ENCODE data around the gene SH3GL2.
"Not testable (repeated sequence)": the region's sequence is repeated elsewhere in the genome, so short reads cannot be mapped to it uniquely, and the experiment has no call there.

SH3GL2 gene

GRCh38 chr9:17742067-17742466 lies 163.2 kb downstream of the SH3GL2 start:
- in situ Hi-C loops (cut with MboI; ENCODE audit: low sequenced_read_pairs) = no loop called here

DNA sequence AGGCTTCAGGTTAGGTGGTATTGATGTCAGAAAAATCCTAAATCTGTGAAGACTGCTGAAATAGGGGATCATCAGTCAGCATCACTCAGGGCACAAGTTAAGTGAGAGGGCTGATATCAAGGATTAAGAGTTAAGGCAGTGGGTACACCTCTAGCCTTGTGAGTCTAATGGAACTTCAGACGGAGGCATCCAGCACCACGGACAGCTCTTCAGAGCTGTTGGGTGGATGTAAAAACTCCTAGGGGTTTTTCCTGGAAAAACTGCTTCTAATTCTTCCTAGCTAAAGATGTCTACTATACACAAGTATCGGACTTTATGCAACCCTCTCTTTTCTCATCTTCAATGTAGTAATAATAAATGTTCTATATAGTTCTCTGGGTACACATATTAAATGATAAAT lies 165.9 kb downstream of the SH3GL2 start:
- in situ Hi-C loops (cut with MboI; ENCODE audit: low sequenced_read_pairs) = no loop called here

DNA sequence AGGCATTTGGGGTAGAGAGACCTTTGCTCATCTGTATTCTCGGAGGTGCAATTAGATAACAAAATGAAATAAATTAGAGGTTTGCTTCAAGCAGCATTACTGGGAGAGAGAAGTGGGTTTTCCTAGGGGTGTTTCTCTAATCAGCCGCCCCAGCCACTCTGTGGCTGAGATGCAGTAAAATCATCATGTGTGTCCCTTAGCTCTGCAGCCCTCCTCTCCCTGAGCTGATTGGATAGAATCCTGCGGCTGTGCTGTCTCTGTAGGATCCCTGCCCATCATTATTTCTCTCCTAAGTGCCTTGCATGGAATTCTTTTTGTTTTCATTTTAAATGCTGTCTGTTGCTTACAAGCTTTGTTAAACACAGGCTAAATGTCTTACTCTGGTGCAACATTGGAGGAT lies 171.4 kb downstream of the SH3GL2 start:
- in situ Hi-C loops (cut with MboI; ENCODE audit: low sequenced_read_pairs) = no loop called here

DNA sequence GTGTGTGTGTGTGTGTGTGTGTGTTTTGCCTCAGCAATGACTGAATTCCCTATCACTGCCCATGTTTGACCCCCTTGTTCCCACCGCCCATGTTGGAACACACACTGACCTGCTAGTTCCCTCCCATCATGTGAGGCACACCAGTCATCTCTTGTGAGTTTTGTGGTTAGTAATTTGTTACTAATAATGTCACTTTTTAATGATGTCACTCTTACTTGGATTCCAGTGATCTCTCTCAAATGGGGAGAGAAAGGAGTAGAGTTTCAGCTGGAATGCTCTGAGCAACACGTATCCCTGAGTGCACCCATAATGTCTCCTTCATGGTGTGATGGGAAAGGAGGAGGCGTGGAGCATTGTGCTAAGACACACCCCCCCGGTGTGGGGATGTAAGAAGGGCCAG lies 172.6 kb downstream of the SH3GL2 start:
- in situ Hi-C loops (cut with MboI; ENCODE audit: low sequenced_read_pairs) = no loop called here

DNA sequence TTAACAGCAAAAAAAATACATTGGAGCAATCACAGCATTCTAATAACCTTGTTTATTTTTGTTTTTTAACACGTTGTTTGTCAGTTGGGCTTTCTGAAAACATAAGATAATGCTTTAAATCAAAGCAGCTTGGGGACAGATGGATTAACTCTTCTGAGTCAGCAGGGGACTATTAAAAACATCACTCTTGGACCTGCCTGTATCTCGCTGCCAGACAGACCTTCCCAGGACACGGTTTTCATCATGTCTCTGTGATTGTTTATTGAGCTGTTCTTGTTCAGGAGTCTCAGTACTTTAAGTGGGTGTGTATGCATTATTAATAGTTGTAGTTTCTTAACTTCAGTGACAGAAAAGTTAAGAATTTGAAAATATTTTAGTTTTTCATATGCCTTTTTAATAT lies 173.2 kb downstream of the SH3GL2 start:
- in situ Hi-C loops (cut with MboI; ENCODE audit: low sequenced_read_pairs) = no loop called here

GRCh38 chr9:17757816-17758215 lies 178.9 kb downstream of the SH3GL2 start:
- in situ Hi-C loops (cut with MboI; ENCODE audit: low sequenced_read_pairs) = no loop called here

DNA sequence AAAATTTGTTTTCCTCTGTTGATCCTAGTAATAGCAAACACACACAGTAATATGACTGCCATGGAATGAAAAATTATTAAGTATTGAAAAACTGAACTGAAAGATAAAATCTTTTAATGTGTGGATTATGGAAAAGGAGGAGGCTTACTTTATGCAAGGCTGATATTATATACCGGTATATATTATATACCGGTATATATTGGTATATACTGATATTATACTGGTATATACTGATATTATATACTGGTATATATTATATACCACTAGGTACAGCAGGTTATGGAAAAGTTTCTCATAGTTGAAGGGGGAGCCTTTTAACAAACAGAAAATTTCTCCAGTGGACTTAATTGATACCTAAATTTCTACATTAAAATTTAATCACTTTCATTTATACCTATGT lies 181.4 kb downstream of the SH3GL2 start:
- in situ Hi-C loops (cut with MboI; ENCODE audit: low sequenced_read_pairs) = no loop called here

DNA sequence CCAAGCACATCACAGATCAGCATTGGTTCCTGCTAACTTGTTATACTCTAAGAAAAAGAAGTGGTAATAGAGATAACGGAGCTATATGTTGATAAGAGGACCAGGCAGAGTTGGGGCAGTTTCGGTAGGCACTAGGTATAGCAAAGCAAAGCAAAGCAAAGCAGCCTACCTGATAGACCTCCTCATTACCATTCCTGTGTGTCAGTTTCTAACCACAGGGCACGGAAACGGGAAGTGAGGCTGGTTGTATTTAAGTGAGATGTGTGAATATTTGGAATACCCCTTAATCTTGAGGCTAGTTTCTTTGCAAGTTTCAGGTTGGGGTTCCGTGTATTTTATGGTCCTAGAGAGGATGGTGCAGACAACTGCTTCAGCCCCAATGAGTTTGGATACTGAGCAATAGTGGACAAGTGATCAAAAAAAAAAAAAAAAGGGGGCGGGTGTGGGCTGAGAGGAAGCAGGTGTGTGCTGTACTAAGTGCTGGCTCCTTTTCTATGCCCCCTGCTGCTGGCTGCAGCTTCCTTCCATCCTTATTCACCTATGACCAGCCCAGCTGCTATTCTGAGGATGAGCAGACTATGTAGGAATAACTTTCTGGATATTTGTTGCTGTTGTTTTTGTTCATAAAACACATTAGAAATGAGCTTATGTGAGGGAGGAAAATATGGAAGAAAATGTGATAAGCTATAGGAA lies 183.3 kb downstream of the SH3GL2 start:
- in situ Hi-C loops (cut with MboI; ENCODE audit: low sequenced_read_pairs) = no loop called here

GRCh38 chr9:17764306-17764705 lies 185.4 kb downstream of the SH3GL2 start:
- in situ Hi-C loops (cut with MboI; ENCODE audit: low sequenced_read_pairs) = no loop called here

DNA sequence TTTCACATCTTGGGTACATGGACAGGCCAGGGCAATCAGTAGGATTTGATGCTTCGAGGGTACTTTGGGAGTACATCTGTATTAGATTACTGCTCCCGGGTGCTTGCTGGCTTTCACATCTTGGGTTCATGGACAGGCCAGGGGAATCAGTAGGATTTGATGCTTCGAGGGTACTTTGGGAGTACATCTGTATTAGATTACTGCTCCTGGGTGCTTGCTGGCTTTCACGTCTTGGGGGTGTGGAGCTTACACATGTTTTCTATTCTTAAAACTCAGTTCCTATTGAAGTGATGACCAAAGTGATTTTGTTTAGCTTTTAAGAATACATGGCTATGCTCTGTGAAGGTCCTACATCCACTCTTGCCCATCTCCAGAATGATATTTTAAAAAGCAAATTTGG lies 186.3 kb downstream of the SH3GL2 start:
- in situ Hi-C loops (cut with MboI; ENCODE audit: low sequenced_read_pairs) = not testable (repeated sequence)

- in situ Hi-C loops (cut with MboI; ENCODE audit: low sequenced_read_pairs) = no loop called here
Measured at GRCh38 chr9:17772223-17772622, 193.4 kb downstream of the SH3GL2 start.

DNA sequence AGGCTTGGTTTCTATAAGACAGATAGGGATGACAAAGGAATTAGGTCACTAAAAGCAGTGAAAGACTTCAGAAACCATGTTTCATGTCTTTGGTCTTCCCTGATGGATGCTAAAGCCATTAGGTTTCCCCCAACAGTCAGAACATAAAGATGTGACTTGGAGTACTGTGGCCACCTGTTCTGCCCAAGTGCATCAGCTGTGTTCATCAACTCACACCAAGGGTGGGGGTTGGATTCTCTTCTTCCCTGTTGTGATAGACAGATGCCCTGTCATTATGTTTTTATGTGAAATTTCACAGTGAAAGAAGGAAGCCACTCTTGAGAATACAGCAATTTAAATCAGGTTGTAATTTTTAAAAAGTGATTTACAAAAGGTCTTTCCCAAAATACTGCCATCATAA lies 196.8 kb downstream of the SH3GL2 start:
- in situ Hi-C loops (cut with MboI; ENCODE audit: low sequenced_read_pairs) = no loop called here

GRCh38 chr9:17776735-17777134 lies 197.9 kb downstream of the SH3GL2 start:
- in situ Hi-C loops (cut with MboI; ENCODE audit: low sequenced_read_pairs) = no loop called here

DNA sequence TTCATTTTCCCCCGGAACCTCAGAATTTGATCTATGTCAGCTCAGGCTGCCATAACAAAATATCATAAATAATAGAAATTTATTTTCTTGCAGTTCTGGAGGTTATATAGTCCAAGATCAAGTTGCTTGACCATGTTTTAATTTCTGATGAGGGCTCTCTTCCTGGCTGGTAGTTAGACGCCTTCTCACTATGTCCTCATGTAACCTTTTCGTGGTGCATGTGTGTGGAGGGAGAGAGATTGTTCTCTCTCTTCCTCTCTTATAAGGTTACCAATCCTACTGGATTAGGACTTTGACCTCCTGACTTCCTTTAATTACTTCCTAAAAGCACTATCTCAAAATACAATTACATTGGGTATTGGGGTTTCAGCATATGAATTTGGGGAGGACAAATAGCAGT lies 198.6 kb downstream of the SH3GL2 start:
- in situ Hi-C loops (cut with MboI; ENCODE audit: low sequenced_read_pairs) = no loop called here

- in situ Hi-C loops (cut with MboI; ENCODE audit: low sequenced_read_pairs) = no loop called here
Measured at GRCh38 chr9:17782430-17783149, 203.7 kb downstream of the SH3GL2 start.

DNA sequence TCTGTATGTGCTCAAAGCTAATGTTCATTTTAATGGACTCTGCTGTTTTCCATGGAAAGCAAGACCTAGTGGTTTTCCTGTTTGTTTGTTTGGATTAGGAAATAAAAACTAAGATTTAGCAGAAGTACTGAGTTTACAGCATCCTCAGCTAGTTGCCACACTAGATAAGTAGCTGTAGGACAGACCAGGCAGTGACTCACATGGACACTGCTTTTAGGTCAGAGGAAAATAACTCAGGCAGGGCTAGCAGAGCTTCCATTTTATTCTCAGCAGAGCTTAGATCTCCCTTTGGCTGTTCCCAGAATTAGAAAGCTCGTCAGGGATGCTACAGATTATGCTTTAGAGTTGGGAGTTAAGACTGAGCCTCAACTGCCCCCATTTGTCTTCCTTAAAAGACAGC lies 204.4 kb downstream of the SH3GL2 start:
- in situ Hi-C loops (cut with MboI; ENCODE audit: low sequenced_read_pairs) = no loop called here

DNA sequence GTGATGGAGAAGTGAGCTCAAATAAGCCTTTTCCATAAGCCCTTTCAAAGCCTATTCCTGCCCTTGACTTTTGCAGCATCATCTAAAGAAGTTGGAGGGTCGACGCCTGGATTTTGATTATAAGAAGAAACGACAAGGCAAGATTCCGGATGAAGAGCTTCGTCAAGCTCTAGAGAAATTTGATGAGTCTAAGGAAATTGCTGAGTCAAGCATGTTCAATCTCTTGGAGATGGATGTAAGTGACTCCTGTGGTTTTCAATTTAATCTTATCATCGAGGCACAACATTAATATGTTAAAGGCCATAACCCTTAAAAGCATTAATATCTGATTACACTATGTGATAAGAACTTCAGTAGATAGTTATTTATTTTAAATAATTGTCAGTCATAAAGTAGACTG lies 210.4 kb downstream of the SH3GL2 start:
- in situ Hi-C loops (cut with MboI; ENCODE audit: low sequenced_read_pairs) = no loop called here

DNA sequence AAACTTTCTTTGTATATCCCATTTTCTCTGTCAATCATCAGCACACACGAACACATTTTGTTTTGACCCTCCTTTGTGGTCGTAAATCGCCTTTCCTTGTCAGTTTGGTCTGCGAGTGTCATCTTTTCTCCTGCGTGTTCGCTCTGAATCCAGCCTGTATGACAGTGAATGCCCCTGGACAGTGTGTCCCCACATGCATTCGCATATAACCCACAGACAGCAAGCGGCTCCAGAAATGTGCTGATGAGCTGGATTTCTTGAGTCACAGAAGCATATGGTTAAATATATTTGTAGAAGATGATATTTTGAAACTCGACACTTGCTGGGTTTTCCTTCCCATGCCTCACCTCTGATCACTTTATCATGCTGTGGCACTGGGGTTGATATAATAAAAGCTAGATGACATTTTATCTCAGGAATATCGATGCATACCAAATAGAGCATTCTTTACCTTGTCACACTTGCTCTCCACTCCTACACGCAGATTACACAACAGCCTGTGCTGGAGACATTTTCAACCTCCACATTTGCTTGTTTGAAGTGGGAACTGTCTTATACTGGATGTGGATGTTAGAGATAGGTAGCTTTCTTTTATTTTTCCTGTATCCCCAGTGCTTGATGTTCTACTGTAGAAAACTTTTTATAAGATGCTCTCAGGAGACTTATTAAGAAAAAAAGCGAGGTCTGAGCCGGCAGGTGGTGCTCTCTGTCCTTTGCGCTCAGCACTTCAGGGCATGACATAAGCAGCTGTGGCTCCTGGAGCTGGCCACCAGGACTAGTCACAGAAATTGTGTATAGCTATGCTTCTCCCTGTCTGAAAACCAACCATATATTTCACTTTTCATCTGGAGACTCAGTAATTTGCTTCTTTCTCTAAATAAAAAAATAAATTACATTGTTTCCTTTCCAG lies 215.1 kb downstream of the SH3GL2 start:
- in situ Hi-C loops (cut with MboI; ENCODE audit: low sequenced_read_pairs) = no loop called here

DNA sequence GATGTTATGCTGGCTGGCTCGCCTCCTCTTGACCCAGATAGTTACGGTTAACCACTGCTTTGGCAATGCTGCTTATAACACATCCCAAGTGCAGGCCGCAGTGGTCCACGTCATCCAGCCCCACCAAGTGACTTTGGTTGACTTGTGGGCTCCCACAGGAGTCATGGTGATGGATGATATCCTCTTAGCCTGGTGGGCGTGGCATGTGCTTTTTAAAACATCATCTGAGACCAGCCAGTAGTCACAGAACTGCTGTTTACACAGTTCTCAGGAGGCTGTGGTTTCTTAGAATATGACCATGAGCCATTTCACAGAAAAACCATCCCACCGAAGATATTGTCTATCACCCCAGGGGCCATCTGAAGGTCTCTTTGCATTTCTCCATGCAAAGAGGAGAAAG lies 216.9 kb downstream of the SH3GL2 start:
- in situ Hi-C loops (cut with MboI; ENCODE audit: low sequenced_read_pairs) = no loop called here

GRCh38 chr9:17799369-17799768 lies 220.5 kb downstream of the SH3GL2 start:
- in situ Hi-C loops (cut with MboI; ENCODE audit: low sequenced_read_pairs) = no loop called here

GRCh38 chr9:17800418-17800817 lies 221.6 kb downstream of the SH3GL2 start:
- in situ Hi-C loops (cut with MboI; ENCODE audit: low sequenced_read_pairs) = loop anchor here (25.0 kb wide), 1 partner anchor 412 kb away; no protein-coding TSS in a partner anchor
